Renal cortex interstitium (tissue), 15 donors: ENCODE results near the gene PRAMEF27. TPM values are rescaled to one million over a fixed set of nuclear protein-coding genes. Genes with fewer than 3 reads are reported as not detected.
"Not testable (repeated sequence)": the region's sequence is repeated elsewhere in the genome, so short reads cannot be mapped to it uniquely, and the experiment has no call there.

ENCODE experiments used
- DNase-seq, 11 donors: peaks; one replicate each; pipeline ENCODE4 v3.0.0-alpha.2; 2013; ENCODE audit warnings: low read depth in 9 of 11, low spot score in 4 of 11; ENCODE audit errors: extremely low read depth in 1 of 11
- long read RNA-seq, 16 experiments: transcript quantifications; one replicate each; lab custom pipeline, GENCODE V29; 2026
- polyA plus RNA-seq, 3 donors: library from polyadenylated mRNA; unstranded; fragments of 120-200 nt; gene quantifications; one replicate each; pipeline ENCODE4 v1.2.1, GENCODE V29; 2013; ENCODE audit not compliant: insufficient read length in 3 of 3

PRAMEF27 gene
- not detected for polyA plus RNA-seq
- long read RNA-seq, donor 1: 0 reads
- long read RNA-seq, donor 2: 0 reads
- long read RNA-seq, donor 3: 0 reads
- long read RNA-seq, donor 4: 0 reads
- long read RNA-seq, donor 5: 0 reads
- long read RNA-seq, donor 6: 0 reads
- long read RNA-seq, donor 7: 0 reads
- long read RNA-seq, donor 8: 0 reads
- long read RNA-seq, donor 9: 0 reads
- long read RNA-seq, donor 10: 0 reads
- long read RNA-seq, donor 11: 0 reads
- long read RNA-seq, donor 12: 0 reads
- long read RNA-seq, donor 13: 0 reads
- long read RNA-seq, donor 14: 0 reads
- long read RNA-seq, donor 15: 0 reads
- long read RNA-seq, donor 16: 0 reads

GRCh38 chr1:13056475-13056874 is at the start of gene PRAMEF27:
Gene PRAMEF27, minus strand, starts transcription at chr1:13056575. Its CDS starts 2,916 bp downstream, at chr1:13053659.
- DNase-seq: not testable (repeated sequence)

GRCh38 chr1:13070474-13070873 is 14.1 kb upstream of the PRAMEF27 start, which contains the start of gene PRAMEF25:
Gene PRAMEF25, plus strand, starts transcription at chr1:13070774. Its CDS starts 2,920 bp downstream, at chr1:13073694.
- DNase-seq: not testable (repeated sequence)

- not testable (repeated sequence) for DNase-seq
Measured at GRCh38 chr1:13019846-13020245, 36.5 kb downstream of the PRAMEF27 start.

- DNase-seq: not testable (repeated sequence)
Measured at GRCh38 chr1:13011932-13012331, 44.4 kb downstream of the PRAMEF27 start.

GRCh38 chr1:13009348-13009747 is 47.0 kb downstream of the PRAMEF27 start:
- DNase-seq: not testable (repeated sequence)

GRCh38 chr1:13005732-13006131 is 50.6 kb downstream of the PRAMEF27 start:
- DNase-seq: not testable (repeated sequence)

Other genes with a start within 250 kb of the PRAMEF27 start
- not detected for gene PRAMEF11, start 225.2 kb downstream of the PRAMEF27 start, polyA plus RNA-seq
- under 1 TPM; 0.33 to 0.39 (median 0.34) TPM for gene HNRNPCL1, start 207.9 kb downstream of the PRAMEF27 start, polyA plus RNA-seq
- gene PRAMEF2, start 199.5 kb downstream of the PRAMEF27 start, polyA plus RNA-seq: not detected
- gene PRAMEF4, start 170.4 kb downstream of the PRAMEF27 start, polyA plus RNA-seq: not detected
- gene PRAMEF10, start 158.3 kb downstream of the PRAMEF27 start, polyA plus RNA-seq: not detected
- gene PRAMEF7, start 140.0 kb downstream of the PRAMEF27 start, polyA plus RNA-seq: not detected
- not detected for gene PRAMEF6, start 109.0 kb downstream of the PRAMEF27 start, polyA plus RNA-seq
- not detected for gene HNRNPCL3, start 4.2 kb upstream of the PRAMEF27 start, polyA plus RNA-seq
- gene PRAMEF25, start 14.2 kb upstream of the PRAMEF27 start, polyA plus RNA-seq: not detected
- under 1 TPM in 1 of 3 donors, not detected in 2; 0.17 TPM for gene HNRNPCL2, start 60.3 kb upstream of the PRAMEF27 start, polyA plus RNA-seq
- gene PRAMEF26, start 99.4 kb upstream of the PRAMEF27 start, polyA plus RNA-seq: not detected
- under 1 TPM; 0.19 to 0.53 (median 0.35) TPM for gene HNRNPCL4, start 109.1 kb upstream of the PRAMEF27 start, polyA plus RNA-seq
- gene PRAMEF9, start 115.3 kb upstream of the PRAMEF27 start, polyA plus RNA-seq: not detected
- not detected for gene PRAMEF13, start 144.8 kb upstream of the PRAMEF27 start, polyA plus RNA-seq
- not detected for gene PRAMEF18, start 169.6 kb upstream of the PRAMEF27 start, polyA plus RNA-seq
- not detected for gene PRAMEF5, start 197.6 kb upstream of the PRAMEF27 start, polyA plus RNA-seq
- not detected for gene PRAMEF8, start 228.6 kb upstream of the PRAMEF27 start, polyA plus RNA-seq
- not detected for gene PRAMEF33, start 247.0 kb upstream of the PRAMEF27 start, polyA plus RNA-seq